GM21825 (cell line): Measurements from ENCODE around the gene MIXL1.
"Not testable (repeated sequence)": the region's sequence is repeated elsewhere in the genome, so short reads cannot be mapped to it uniquely, and the experiment has no call there.

Experiments used
- ATAC-seq: cut with Tn5 transposase; IDR thresholded peaks from one replicate; pipeline ENCODE4 v1.9.1; 2021; ENCODE audit warnings: mild to moderate bottlenecking, moderate library complexity; ENCODE audit not compliant: unreplicated experiment

Gene MIXL1

GRCh38 chr1:226223157-226223785 is at the start of gene MIXL1:
MIXL1 (plus strand) TSS chr1:226223664; CDS start chr1:226223682, 18 bp downstream.
- peak; percentile 40 for ATAC-seq

- no peak for ATAC-seq
These were observed 46.6 kb upstream of the MIXL1 start for GRCh38 chr1:226176870-226177269.

GRCh38 chr1:226181996-226182714 is 41.3 kb upstream of the MIXL1 start:
- ATAC-seq = no peak

- no peak for ATAC-seq
These were observed 38.1 kb upstream of the MIXL1 start for GRCh38 chr1:226185141-226186036.

GRCh38 chr1:226186124-226187018 is 37.1 kb upstream of the MIXL1 start, which contains the start of gene ACBD3:
ACBD3 (minus strand) TSS chr1:226186741; CDS start chr1:226186675, 66 bp downstream.
- peak; percentile 97 for ATAC-seq

GRCh38 chr1:226187019-226187322 is 36.5 kb upstream of the MIXL1 start:
- no peak for ATAC-seq

- ATAC-seq = no peak
These were observed 36.1 kb upstream of the MIXL1 start for GRCh38 chr1:226187380-226187779.

- no peak for ATAC-seq
These were observed 28.3 kb upstream of the MIXL1 start for GRCh38 chr1:226195144-226195543.

- ATAC-seq = no peak
These were observed 23.5 kb upstream of the MIXL1 start for GRCh38 chr1:226199971-226200370.

- ATAC-seq = peak; percentile 49
These were observed 22.4 kb upstream of the MIXL1 start for GRCh38 chr1:226201029-226201593.

GRCh38 chr1:226202246-226202645 is 21.2 kb upstream of the MIXL1 start:
- ATAC-seq = no peak

GRCh38 chr1:226202666-226203065 is 20.8 kb upstream of the MIXL1 start:
- ATAC-seq = not testable (repeated sequence)

- no peak for ATAC-seq
These were observed 20.2 kb upstream of the MIXL1 start for GRCh38 chr1:226203240-226203639.

GRCh38 chr1:226203655-226204054 is 19.8 kb upstream of the MIXL1 start:
- no peak for ATAC-seq

GRCh38 chr1:226204198-226204597 is 19.3 kb upstream of the MIXL1 start:
- ATAC-seq = no peak

- no peak for ATAC-seq
These were observed 16.4 kb upstream of the MIXL1 start for GRCh38 chr1:226207048-226207447.

GRCh38 chr1:226209307-226210059 is 14.0 kb upstream of the MIXL1 start:
- ATAC-seq = no peak

- no peak for ATAC-seq
These were observed 12.8 kb upstream of the MIXL1 start for GRCh38 chr1:226210571-226211176.

GRCh38 chr1:226211181-226211821 is 12.2 kb upstream of the MIXL1 start:
- no peak for ATAC-seq
